Liver (tissue), 9 donors: ENCODE measurements around the gene PAQR9. TPM values are rescaled to one million over a fixed set of nuclear protein-coding genes. Genes with fewer than 3 reads are reported as not detected.

Source experiments
- DNase-seq: peaks from one replicate; pipeline ENCODE4 v3.0.0-alpha.2; 2017; ENCODE audit warnings: low spot score
- H3K27ac ChIP-seq, 2 donors: one replicate each; pipeline ENCODE4 v1.7.0; 2013; ENCODE audit warnings: inconsistent platforms in 2 of 2, low read length in 2 of 2, control low read depth in 1 of 2, low read depth in 1 of 2, mild to moderate bottlenecking in 1 of 2
- H3K27me3 ChIP-seq, 4 donors: one replicate each; pipeline versions ENCODE4 v1.6.1 to v1.7.0; 2013; ENCODE audit warnings: low read length in 3 of 4, inconsistent platforms in 1 of 4, mild to moderate bottlenecking in 1 of 4, moderate library complexity in 1 of 4; ENCODE audit not compliant: control insufficient read depth in 4 of 4, insufficient read depth in 4 of 4
- H3K36me3 ChIP-seq, 4 donors: one replicate each; pipeline versions ENCODE4 v1.6.1 to v1.7.0; 2013; ENCODE audit warnings: low read length in 3 of 4, mild to moderate bottlenecking in 3 of 4, low read depth in 1 of 4, moderate library complexity in 1 of 4; ENCODE audit not compliant: control insufficient read depth in 4 of 4, insufficient read depth in 3 of 4
- H3K4me1 ChIP-seq, 4 donors: one replicate each; pipeline versions ENCODE4 v1.6.1 to v1.7.0; 2013; ENCODE audit warnings: low read length in 3 of 4, mild to moderate bottlenecking in 3 of 4, moderate library complexity in 1 of 4; ENCODE audit not compliant: control insufficient read depth in 4 of 4, insufficient read depth in 4 of 4
- H3K4me3 ChIP-seq, 3 donors: one replicate each; pipeline versions ENCODE4 v1.6.1 to v1.7.0; 2013; ENCODE audit warnings: low read length in 3 of 3, control low read depth in 1 of 3, low read depth in 1 of 3, mild to moderate bottlenecking in 1 of 3
- H3K9ac ChIP-seq, 2 donors: one replicate each; pipeline ENCODE4 v1.7.0; 2013; ENCODE audit warnings: low read length in 2 of 2, mild to moderate bottlenecking in 2 of 2, moderate library complexity in 2 of 2, control low read depth in 1 of 2, low read depth in 1 of 2
- H3K9me3 ChIP-seq, 4 donors: one replicate each; pipeline versions ENCODE4 v1.6.1 to v1.7.0; 2013; ENCODE audit warnings: low read length in 3 of 4; ENCODE audit not compliant: control insufficient read depth in 4 of 4
- EGR1 ChIP-seq, 2 donors: IDR thresholded peaks; 2 replicates each; pipeline ENCODE4 v1.6.1; 2016 to 2018; ENCODE audit warnings: antibody characterized with exemption in 2 of 2, low read depth in 2 of 2
- FOXA1 ChIP-seq: IDR thresholded peaks from 2 replicates; pipeline ENCODE4 v1.6.1; 2016; ENCODE audit warnings: antibody characterized with exemption
- FOXA2 ChIP-seq: IDR thresholded peaks from 2 replicates; pipeline ENCODE4 v1.6.1; 2016; ENCODE audit warnings: antibody characterized with exemption
- GABPA ChIP-seq, 2 donors: IDR thresholded peaks in 1 of 2; conservative IDR thresholded peaks in 1 of 2; 2 replicates each; pipeline ENCODE4 v1.6.1; 2016; ENCODE audit warnings: antibody characterized with exemption in 2 of 2, mild to moderate bottlenecking in 1 of 2, moderate library complexity in 1 of 2
- HNF4A ChIP-seq, 2 donors: conservative IDR thresholded peaks; 2 replicates each; pipeline ENCODE4 v1.6.1; 2016; ENCODE audit warnings: antibody characterized with exemption in 2 of 2, mild to moderate bottlenecking in 2 of 2
- HNF4G ChIP-seq: IDR thresholded peaks from 2 replicates; pipeline ENCODE4 v1.6.1; 2016; ENCODE audit warnings: antibody characterized with exemption
- JUND ChIP-seq, 2 donors: IDR thresholded peaks; 2 replicates each; pipeline ENCODE4 v1.6.1; 2016; ENCODE audit warnings: antibody characterized with exemption in 2 of 2
- NR2F2 ChIP-seq: IDR thresholded peaks from 2 replicates; pipeline ENCODE4 v1.6.1; 2016; ENCODE audit warnings: antibody characterized with exemption
- RAD21 ChIP-seq, 2 donors: IDR thresholded peaks; 2 replicates each; pipeline ENCODE4 v1.6.1; 2016; ENCODE audit warnings: antibody characterized with exemption in 2 of 2, mild to moderate bottlenecking in 2 of 2
- RXRA ChIP-seq, 2 donors: IDR thresholded peaks; 2 replicates each; pipeline ENCODE4 v1.6.1; 2017 to 2018; ENCODE audit warnings: antibody characterized with exemption in 2 of 2, mild to moderate bottlenecking in 1 of 2
- TAF1 ChIP-seq: conservative IDR thresholded peaks from 2 replicates; pipeline ENCODE4 v1.6.1; 2016; ENCODE audit warnings: antibody characterized with exemption, mild to moderate bottlenecking
- YY1 ChIP-seq: IDR thresholded peaks from 2 replicates; pipeline ENCODE4 v1.6.1; 2016; ENCODE audit warnings: antibody characterized with exemption, mild to moderate bottlenecking
- WGBS: extraction: QIAGEN DNeasy Blood & Tissue Kit; methylation state at CpG from one replicate; pipeline ENCODE4 v1.1.7; 2013; 5-methylcytosine and 5-hydroxymethylcytosine counted together
- polyA plus RNA-seq, 2 donors: library from polyadenylated mRNA; stranded (reverse) in 1 of 2; unstranded in 1 of 2; fragments of 200-250 nt in 1 of 2; fragments of >200 nt in 1 of 2; fragmentation: Nextera tagmentation in 1 of 2; extraction: Ambion mirVana in 1 of 2; gene quantifications; one replicate each; pipeline versions ENCODE4 v1.2.1 to v1.2.3, GENCODE V29; 2013 to 2015
- total RNA-seq, 2 donors: library from RNA; depleted of rRNA; stranded (reverse); fragments of >200 nt; gene quantifications; one replicate each; pipeline ENCODE4 v1.2.3, GENCODE V29; 2014
- TF ChIP-seq, protein P1 (sequence below): IDR thresholded peaks from 2 replicates; pipeline ENCODE4 v1.6.1; 2016; ENCODE audit warnings: antibody characterized with exemption
- TF ChIP-seq, protein P2 (sequence below): IDR thresholded peaks from 2 replicates; pipeline ENCODE4 v1.6.1; 2016; ENCODE audit warnings: antibody characterized with exemption
- TF ChIP-seq, protein P3 (sequence below): fragments of 150-350 bp; IDR thresholded peaks from 2 replicates; pipeline ENCODE4 v1.5.1; 2017; ENCODE audit warnings: improper control_type of control experiment, low read depth, low read length; ENCODE audit not compliant: missing input control
- TF ChIP-seq, protein P4 (sequence below): IDR thresholded peaks from 2 replicates; pipeline ENCODE4 v1.6.1; 2016; ENCODE audit warnings: antibody characterized with exemption, mild to moderate bottlenecking
- donor health status: healthy.
- donor health status: healthy.
- donor health status: healthy.
- donor health status: healthy.
- donor health status: healthy.

Gene PAQR9
- total and polyA plus RNA-seq, 4 donors: 3.6 to 24.3 (median 12.6) TPM

GRCh38 chr3:142947799-142948575, 15.5 kb downstream of the PAQR9 start (continued):
- TF ChIP-seq FOXA2: no peak
- no peak for TF ChIP-seq GABPA (IDR thresholded peaks at IDR 0.05 in 1 of 2, conservative IDR thresholded peaks at IDR 0.05 in 1 of 2)
- TF ChIP-seq, protein P1, sequence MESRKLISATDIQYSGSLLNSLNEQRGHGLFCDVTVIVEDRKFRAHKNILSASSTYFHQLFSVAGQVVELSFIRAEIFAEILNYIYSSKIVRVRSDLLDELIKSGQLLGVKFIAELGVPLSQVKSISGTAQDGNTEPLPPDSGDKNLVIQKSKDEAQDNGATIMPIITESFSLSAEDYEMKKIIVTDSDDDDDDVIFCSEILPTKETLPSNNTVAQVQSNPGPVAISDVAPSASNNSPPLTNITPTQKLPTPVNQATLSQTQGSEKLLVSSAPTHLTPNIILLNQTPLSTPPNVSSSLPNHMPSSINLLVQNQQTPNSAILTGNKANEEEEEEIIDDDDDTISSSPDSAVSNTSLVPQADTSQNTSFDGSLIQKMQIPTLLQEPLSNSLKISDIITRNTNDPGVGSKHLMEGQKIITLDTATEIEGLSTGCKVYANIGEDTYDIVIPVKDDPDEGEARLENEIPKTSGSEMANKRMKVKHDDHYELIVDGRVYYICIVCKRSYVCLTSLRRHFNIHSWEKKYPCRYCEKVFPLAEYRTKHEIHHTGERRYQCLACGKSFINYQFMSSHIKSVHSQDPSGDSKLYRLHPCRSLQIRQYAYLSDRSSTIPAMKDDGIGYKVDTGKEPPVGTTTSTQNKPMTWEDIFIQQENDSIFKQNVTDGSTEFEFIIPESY: no peak
- TF ChIP-seq NR2F2: no peak
- TF ChIP-seq EGR1 (IDR thresholded peaks at IDR 0.05; ENCODE audit: low read depth in 2 of 2): no peak
- no peak for TF ChIP-seq FOXA1
- no peak for TF ChIP-seq JUND (IDR thresholded peaks at IDR 0.05)

DNA sequence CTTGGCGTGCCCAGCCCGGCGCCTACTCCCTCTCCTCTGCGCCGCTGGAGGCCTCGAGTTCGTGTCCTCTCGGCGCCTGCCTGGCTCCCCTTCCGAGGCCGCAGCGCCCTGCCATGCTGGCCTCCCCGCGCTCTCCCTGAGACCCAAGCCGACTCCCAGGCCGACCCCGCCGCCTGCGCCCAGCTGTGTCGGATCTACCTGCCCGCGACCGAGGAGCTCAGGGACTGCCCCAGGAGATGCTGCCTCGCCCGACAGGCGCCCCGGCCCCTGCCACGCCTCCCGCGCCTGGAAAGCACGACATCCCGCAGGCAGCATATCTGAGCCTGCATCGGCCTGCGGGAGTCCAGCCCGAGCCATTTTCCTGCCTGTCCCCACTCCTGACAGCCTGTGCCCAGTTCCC, 16.1 kb downstream of the PAQR9 start:
- no peak overlapping the region for H3K9ac ChIP-seq
- H3K36me3 ChIP-seq: no peaks in the 10 kb centered on the region
- H3K4me3 ChIP-seq: no peak overlapping the region
- no peaks in the 10 kb centered on the region for H3K27me3 ChIP-seq
- no peak overlapping the region for H3K27ac ChIP-seq
- WGBS: 65% methylated on average over 35 of the region's 35 CpGs
- no peaks in the 10 kb centered on the region for H3K9me3 ChIP-seq
- peaks cover 6 to 21% (median 15%) of the 10 kb centered on the region in 4 donors for H3K4me1 ChIP-seq
- no peak for TF ChIP-seq RAD21 (IDR thresholded peaks at IDR 0.05)
- TF ChIP-seq YY1: no peak
- no peak for TF ChIP-seq FOXA1
- no peak for TF ChIP-seq FOXA2
- TF ChIP-seq, protein P2, sequence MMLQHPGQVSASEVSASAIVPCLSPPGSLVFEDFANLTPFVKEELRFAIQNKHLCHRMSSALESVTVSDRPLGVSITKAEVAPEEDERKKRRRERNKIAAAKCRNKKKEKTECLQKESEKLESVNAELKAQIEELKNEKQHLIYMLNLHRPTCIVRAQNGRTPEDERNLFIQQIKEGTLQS: no peak
- no peak for TF ChIP-seq HNF4G
- TF ChIP-seq, protein P3, sequence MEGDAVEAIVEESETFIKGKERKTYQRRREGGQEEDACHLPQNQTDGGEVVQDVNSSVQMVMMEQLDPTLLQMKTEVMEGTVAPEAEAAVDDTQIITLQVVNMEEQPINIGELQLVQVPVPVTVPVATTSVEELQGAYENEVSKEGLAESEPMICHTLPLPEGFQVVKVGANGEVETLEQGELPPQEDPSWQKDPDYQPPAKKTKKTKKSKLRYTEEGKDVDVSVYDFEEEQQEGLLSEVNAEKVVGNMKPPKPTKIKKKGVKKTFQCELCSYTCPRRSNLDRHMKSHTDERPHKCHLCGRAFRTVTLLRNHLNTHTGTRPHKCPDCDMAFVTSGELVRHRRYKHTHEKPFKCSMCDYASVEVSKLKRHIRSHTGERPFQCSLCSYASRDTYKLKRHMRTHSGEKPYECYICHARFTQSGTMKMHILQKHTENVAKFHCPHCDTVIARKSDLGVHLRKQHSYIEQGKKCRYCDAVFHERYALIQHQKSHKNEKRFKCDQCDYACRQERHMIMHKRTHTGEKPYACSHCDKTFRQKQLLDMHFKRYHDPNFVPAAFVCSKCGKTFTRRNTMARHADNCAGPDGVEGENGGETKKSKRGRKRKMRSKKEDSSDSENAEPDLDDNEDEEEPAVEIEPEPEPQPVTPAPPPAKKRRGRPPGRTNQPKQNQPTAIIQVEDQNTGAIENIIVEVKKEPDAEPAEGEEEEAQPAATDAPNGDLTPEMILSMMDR: no peak
- no peak for TF ChIP-seq EGR1 (IDR thresholded peaks at IDR 0.05; ENCODE audit: low read depth in 2 of 2)
- TF ChIP-seq, protein P4, sequence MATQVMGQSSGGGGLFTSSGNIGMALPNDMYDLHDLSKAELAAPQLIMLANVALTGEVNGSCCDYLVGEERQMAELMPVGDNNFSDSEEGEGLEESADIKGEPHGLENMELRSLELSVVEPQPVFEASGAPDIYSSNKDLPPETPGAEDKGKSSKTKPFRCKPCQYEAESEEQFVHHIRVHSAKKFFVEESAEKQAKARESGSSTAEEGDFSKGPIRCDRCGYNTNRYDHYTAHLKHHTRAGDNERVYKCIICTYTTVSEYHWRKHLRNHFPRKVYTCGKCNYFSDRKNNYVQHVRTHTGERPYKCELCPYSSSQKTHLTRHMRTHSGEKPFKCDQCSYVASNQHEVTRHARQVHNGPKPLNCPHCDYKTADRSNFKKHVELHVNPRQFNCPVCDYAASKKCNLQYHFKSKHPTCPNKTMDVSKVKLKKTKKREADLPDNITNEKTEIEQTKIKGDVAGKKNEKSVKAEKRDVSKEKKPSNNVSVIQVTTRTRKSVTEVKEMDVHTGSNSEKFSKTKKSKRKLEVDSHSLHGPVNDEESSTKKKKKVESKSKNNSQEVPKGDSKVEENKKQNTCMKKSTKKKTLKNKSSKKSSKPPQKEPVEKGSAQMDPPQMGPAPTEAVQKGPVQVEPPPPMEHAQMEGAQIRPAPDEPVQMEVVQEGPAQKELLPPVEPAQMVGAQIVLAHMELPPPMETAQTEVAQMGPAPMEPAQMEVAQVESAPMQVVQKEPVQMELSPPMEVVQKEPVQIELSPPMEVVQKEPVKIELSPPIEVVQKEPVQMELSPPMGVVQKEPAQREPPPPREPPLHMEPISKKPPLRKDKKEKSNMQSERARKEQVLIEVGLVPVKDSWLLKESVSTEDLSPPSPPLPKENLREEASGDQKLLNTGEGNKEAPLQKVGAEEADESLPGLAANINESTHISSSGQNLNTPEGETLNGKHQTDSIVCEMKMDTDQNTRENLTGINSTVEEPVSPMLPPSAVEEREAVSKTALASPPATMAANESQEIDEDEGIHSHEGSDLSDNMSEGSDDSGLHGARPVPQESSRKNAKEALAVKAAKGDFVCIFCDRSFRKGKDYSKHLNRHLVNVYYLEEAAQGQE: no peak
- TF ChIP-seq RXRA (IDR thresholded peaks at IDR 0.05): no peak
- no peak for TF ChIP-seq HNF4A (conservative IDR thresholded peaks at IDR 0.05)
- TF ChIP-seq JUND (IDR thresholded peaks at IDR 0.05): no peak
- no peak for TF ChIP-seq TAF1
- DNase-seq: no peak
